GM23338 (cell line): Measurements from ENCODE around the gene NUCKS1. TPM values are rescaled to one million over a fixed set of nuclear protein-coding genes. Genes with fewer than 3 reads are reported as not detected.

Experiments used
- ATAC-seq: fragments of 200-7000 bp; cut with Tn5 transposase; 3 replicates; pipeline ENCODE4 v1.9.1; 2020
- DNase-seq: peaks from one replicate; pipeline ENCODE4 v3.0.0-alpha.2; 2015; ENCODE audit warnings: low spot score
- H2AFZ ChIP-seq: fragments of 200-600 bp; sonication (generic); 2 replicates; pipeline ENCODE4 v1.8.0; 2016; ENCODE audit warnings: antibody characterized with exemption, mild to moderate bottlenecking, moderate library complexity
- H3F3A ChIP-seq: fragments of 200-600 bp; sonication (generic); replicated peaks from 2 replicates; pipeline ENCODE4 v1.8.0; 2017; ENCODE audit warnings: antibody characterized with exemption, mixed run types, low read depth
- H3K27ac ChIP-seq: fragments of 200-600 bp; sonication (generic); 2 replicates; pipeline ENCODE4 v1.6.1; 2016; ENCODE audit warnings: low read depth
- H3K27me3 ChIP-seq: fragments of 200-600 bp; sonication (generic); 2 replicates; pipeline ENCODE4 v1.8.0; 2016; ENCODE audit warnings: mild to moderate bottlenecking, mixed run types, moderate library complexity; ENCODE audit not compliant: insufficient read depth
- H3K36me3 ChIP-seq: fragments of 200-600 bp; sonication (generic); 2 replicates; pipeline ENCODE4 v1.8.0; 2016; ENCODE audit warnings: mild to moderate bottlenecking; ENCODE audit not compliant: insufficient read depth
- H3K4me1 ChIP-seq: fragments of 200-600 bp; sonication (generic); 2 replicates; pipeline ENCODE4 v1.8.0; 2016; ENCODE audit warnings: mild to moderate bottlenecking, moderate library complexity; ENCODE audit not compliant: insufficient read depth
- H3K4me2 ChIP-seq: fragments of 200-600 bp; sonication (generic); 2 replicates; pipeline ENCODE4 v1.7.1; 2017; ENCODE audit warnings: mixed run types
- H3K4me3 ChIP-seq: fragments of 200-600 bp; sonication (generic); 2 replicates; pipeline ENCODE4 v1.6.1; 2016; ENCODE audit warnings: mixed run types
- H3K79me2 ChIP-seq: fragments of 200-600 bp; sonication (generic); replicated peaks from 2 replicates; pipeline ENCODE4 v1.8.0; 2017; ENCODE audit warnings: mild to moderate bottlenecking; ENCODE audit not compliant: insufficient read depth
- H3K9me2 ChIP-seq: fragments of 200-600 bp; sonication (generic); 2 replicates; pipeline ENCODE4 v1.8.0; 2017; ENCODE audit not compliant: insufficient read depth
- H4K20me1 ChIP-seq: fragments of 200-600 bp; sonication (generic); replicated peaks from 2 replicates; pipeline ENCODE4 v1.8.0; 2017; ENCODE audit warnings: mild to moderate bottlenecking; ENCODE audit not compliant: insufficient read depth
- H3K27ac Mint-ChIP-seq: 2 replicates; pipeline ENCODE4 v1.8.0; 2020; ENCODE audit warnings: inconsistent platforms, mild to moderate bottlenecking, moderate library complexity, mixed read lengths
- H3K27me3 Mint-ChIP-seq: 3 replicates; pipeline ENCODE4 v1.8.0; 2022; ENCODE audit warnings: low read depth, mild to moderate bottlenecking, moderate library complexity, mixed read lengths, inconsistent platforms; ENCODE audit not compliant: insufficient read depth, poor library complexity
- H3K36me3 Mint-ChIP-seq: 3 replicates; pipeline ENCODE4 v1.8.0; 2021; ENCODE audit warnings: low read depth, mild to moderate bottlenecking, inconsistent platforms, moderate library complexity, mixed read lengths
- H3K4me1 Mint-ChIP-seq: 3 replicates; pipeline ENCODE4 v1.8.0; 2020; ENCODE audit warnings: mild to moderate bottlenecking, inconsistent platforms, mixed read lengths
- H3K4me3 Mint-ChIP-seq: 3 replicates; pipeline ENCODE4 v1.8.0; 2021; ENCODE audit warnings: moderate library complexity, mild to moderate bottlenecking, inconsistent platforms, mixed read lengths
- H3K9me3 Mint-ChIP-seq: 3 replicates; pipeline ENCODE4 v1.8.0; 2020; ENCODE audit warnings: moderate library complexity, mild to moderate bottlenecking, inconsistent platforms, mixed read lengths
- CTCF ChIP-seq, 2 experiments: fragments of 200-600 bp in 1 of 2; sonication (generic) in 1 of 2; conservative IDR thresholded peaks; 2 replicates each; pipeline versions ENCODE4 v1.5.1 to v1.6.1; 2016 to 2017; ENCODE audit warnings: antibody characterized with exemption in 2 of 2, low read depth in 2 of 2, mild to moderate bottlenecking in 2 of 2, moderate library complexity in 1 of 2
- ETS1 ChIP-seq: IDR thresholded peaks from 2 replicates; pipeline ENCODE4 v1.6.1; 2016; ENCODE audit warnings: antibody characterized with exemption
- EZH2 ChIP-seq: fragments of 200-600 bp; sonication (generic); IDR thresholded peaks from one replicate; pipeline ENCODE4 v1.8.0; 2017; ENCODE audit warnings: antibody characterized with exemption, mild to moderate bottlenecking, low read depth; ENCODE audit not compliant: unreplicated experiment
- EZH2phosphoT487 ChIP-seq: fragments of 200-600 bp; sonication (generic); IDR thresholded peaks from one replicate; pipeline ENCODE4 v1.8.1; 2018; ENCODE audit warnings: antibody characterized with exemption; ENCODE audit not compliant: unreplicated experiment
- JUNB ChIP-seq: IDR thresholded peaks from one replicate; pipeline ENCODE4 v1.6.1; 2016; ENCODE audit warnings: antibody characterized with exemption; ENCODE audit not compliant: unreplicated experiment
- NANOG ChIP-seq: IDR thresholded peaks from 2 replicates; pipeline ENCODE4 v1.6.1; 2016; ENCODE audit warnings: antibody characterized with exemption, borderline replicate concordance
- POLR2AphosphoS5 ChIP-seq: IDR thresholded peaks from 2 replicates; pipeline ENCODE4 v1.6.1; 2016; ENCODE audit warnings: antibody characterized with exemption, low read depth
- REST ChIP-seq: IDR thresholded peaks from one replicate; pipeline ENCODE4 v1.6.1; 2018; ENCODE audit warnings: antibody characterized with exemption; ENCODE audit not compliant: unreplicated experiment
- ZNF114 ChIP-seq: fragments of 250-450 bp; sonication (Bioruptor Pico); IDR thresholded peaks from 2 replicates; pipeline ENCODE4 v1.5.0; 2020; ENCODE audit warnings: mild to moderate bottlenecking, moderate library complexity
- ZNF331 ChIP-seq: fragments of 250-450 bp; sonication (Bioruptor Pico); IDR thresholded peaks from 2 replicates; pipeline ENCODE4 v1.5.0; 2020; ENCODE audit warnings: low read depth, mild to moderate bottlenecking, moderate library complexity
- ZNF462 ChIP-seq: fragments of 250-450 bp; sonication (Bioruptor Pico); IDR thresholded peaks from 2 replicates; pipeline ENCODE4 v1.5.0; 2020; ENCODE audit warnings: mild to moderate bottlenecking, moderate library complexity
- polyA plus RNA-seq: library from polyadenylated mRNA; unstranded; fragments of >200 nt; fragmentation: Nextera tagmentation; extraction: Ambion mirVana; gene quantifications from 2 replicates; pipeline ENCODE4 v1.2.1, GENCODE V29; 2016
- total RNA-seq: library from RNA; depleted of rRNA; stranded (reverse); fragments of >200 nt; shearing (Covaris generic); gene quantifications from 2 replicates; pipeline ENCODE4 v1.2.3, GENCODE V29; 2014

Gene NUCKS1
- total and polyA plus RNA-seq, 2 experiments from 2014 or later, result 255 to 307 TPM

GRCh38 chr1:205665201-205666045, 84.6 kb downstream of the NUCKS1 start:
- no peak for DNase-seq
- Histone ChIP-seq H3K36me3 (no peaks in the 10 kb centered on the region), H2AFZ (no peak overlapping the region), H3K4me2 (peak overlapping the region; percentile 38; the same call in 1 of the 2 replicates), H3K4me3 (no peak overlapping the region), H3F3A (0 out of 2 replicates have a peak, but pooled peaks cover 5% of the 10 kb centered on the region), H3K79me2 (peaks cover 21% of the 10 kb centered on the region), H3K27me3 (no peaks in the 10 kb centered on the region), H3K9me2 (no peaks in the 10 kb centered on the region), H3K4me1 (peaks cover 25% of the 10 kb centered on the region), H3K27ac (no peak overlapping the region), H4K20me1 (no peaks in the 10 kb centered on the region; the same call in 1 of the 2 replicates)
- Mint-ChIP-seq H3K27ac (peak overlapping the region; percentile 60; the same call in 1 of the 2 replicates), H3K36me3 (peaks cover 6% of the 10 kb centered on the region; the same call in 2 of the 3 replicates), H3K27me3 (peaks cover 21% of the 10 kb centered on the region), H3K9me3 (no peaks in the 10 kb centered on the region), H3K4me3 (no peak overlapping the region), H3K4me1 (peaks cover 63% of the 10 kb centered on the region)
- ATAC-seq, result no peak
- TF ChIP-seq EZH2phosphoT487 (no peak), ZNF331 (no peak), REST (no peak), ETS1 (no peak), ZNF462 (CRISPR knock-in tag) (no peak), ZNF114 (CRISPR knock-in tag) (no peak), NANOG (no peak), EZH2 (no peak), JUNB (no peak), POLR2AphosphoS5 (no peak), CTCF (conservative IDR thresholded peaks at IDR 0.05; ENCODE audit: low read depth in 2 of 2) (no peak)
